H1 (cell line): ENCODE results near the gene NGEF. TPM values are rescaled to one million over a fixed set of nuclear protein-coding genes. Genes with fewer than 3 reads are reported as not detected.

ENCODE experiments used
- CTCF ChIA-PET: fragments of 300-600 bp; sonication (Branson Sonifier 250); formaldehyde crosslinking; loops from one replicate; lab custom pipeline; 2021; ENCODE audit not compliant: partially characterized antibody; lab: Charles Lee
- POLR2A ChIA-PET: fragments of 300-600 bp; sonication (Branson Sonifier 250); formaldehyde crosslinking; loops from one replicate; lab custom pipeline; 2021; ENCODE audit warnings: inconsistent platforms; ENCODE audit not compliant: partially characterized antibody; lab: Charles Lee
- DNase-seq, 2 experiments: peaks; one replicate each; pipeline versions ENCODE4 v3.0.0 to v3.0.0-alpha.2; 2010 to 2022; ENCODE audit warnings: low spot score in 2 of 2, low read depth in 1 of 2, mixed read lengths in 1 of 2
- FAIRE-seq: peaks from 2 replicates; lab custom pipeline; 2011; peaks lifted over from hg19 to GRCh38; lab: Jason Lieb, UNC
- H2AFZ ChIP-seq: 2 replicates; pipeline ENCODE4 v1.8.1; 2012; ENCODE audit warnings: low read length, inconsistent platforms
- H2AK5ac ChIP-seq: 2 replicates; pipeline ENCODE4 v1.6.1; 2013; ENCODE audit warnings: low read depth, low read length
- H2BK120ac ChIP-seq: replicated peaks from 2 replicates; pipeline ENCODE3; 2013; ENCODE audit warnings: low read depth, low read length, inconsistent platforms
- H2BK12ac ChIP-seq: 2 replicates; pipeline ENCODE4 v1.6.1; 2013; ENCODE audit warnings: low read depth, low read length
- H2BK15ac ChIP-seq: 2 replicates; pipeline ENCODE4 v1.6.1; 2013; ENCODE audit warnings: low read length
- H2BK20ac ChIP-seq: 2 replicates; pipeline ENCODE4 v1.6.1; 2013; ENCODE audit warnings: low read length
- H2BK5ac ChIP-seq: 2 replicates; pipeline ENCODE4 v1.6.1; 2013; ENCODE audit warnings: low read depth, low read length
- H3K14ac ChIP-seq: 2 replicates; pipeline ENCODE4 v1.6.1; 2013; ENCODE audit warnings: inconsistent platforms; ENCODE audit not compliant: insufficient read length
- H3K18ac ChIP-seq: 2 replicates; pipeline ENCODE4 v1.6.1; 2013; ENCODE audit warnings: low read length; ENCODE audit errors: extremely low read depth
- H3K23ac ChIP-seq: 2 replicates; pipeline ENCODE4 v1.6.1; 2013; ENCODE audit warnings: inconsistent platforms; ENCODE audit not compliant: insufficient read length
- H3K23me2 ChIP-seq: 2 replicates; pipeline ENCODE4 v1.6.1; 2013; ENCODE audit warnings: low read depth, low read length
- H3K27ac ChIP-seq: 2 replicates; pipeline ENCODE4 v1.6.1; 2011; ENCODE audit warnings: low read depth, low read length, inconsistent platforms
- H3K27me3 ChIP-seq, 4 experiments: replicated peaks in 1 of 4; 1 replicate in 1 of 4; 2 replicates in 3 of 4; pipeline versions ENCODE4 v1.6.1 to v1.8.1; 2011 to 2013; ENCODE audit warnings: low read length in 3 of 4, mild to moderate bottlenecking in 3 of 4, inconsistent platforms in 2 of 4, mixed read lengths in 2 of 4, moderate library complexity in 1 of 4; ENCODE audit not compliant: control insufficient read depth in 3 of 4, insufficient read depth in 3 of 4; ENCODE audit errors: extremely low read depth in 1 of 4
- H3K36me3 ChIP-seq, 4 experiments: 2 replicates each; pipeline versions ENCODE4 v1.6.1 to v1.8.1; 2011 to 2013; ENCODE audit warnings: mild to moderate bottlenecking in 4 of 4, low read length in 3 of 4, moderate library complexity in 2 of 4, control low read depth in 1 of 4, inconsistent platforms in 1 of 4; ENCODE audit not compliant: insufficient read depth in 4 of 4, control insufficient read depth in 2 of 4
- H3K4ac ChIP-seq: replicated peaks from 2 replicates; pipeline ENCODE3; 2013; ENCODE audit warnings: low read length, low read depth, mixed read lengths, inconsistent platforms; ENCODE audit not compliant: insufficient read length
- H3K4me1 ChIP-seq, 4 experiments: replicated peaks in 1 of 4; 1 replicate in 1 of 4; 2 replicates in 3 of 4; pipeline versions ENCODE4 v1.6.1 to v1.8.1; 2011 to 2013; ENCODE audit warnings: low read length in 3 of 4, inconsistent platforms in 2 of 4, mixed read lengths in 1 of 4; ENCODE audit not compliant: insufficient read depth in 4 of 4, control insufficient read depth in 3 of 4
- H3K4me2 ChIP-seq, 2 experiments: 2 replicates each; pipeline versions ENCODE4 v1.6.1 to v1.8.1; 2011 to 2013; ENCODE audit warnings: low read depth in 2 of 2, low read length in 2 of 2, control low read depth in 1 of 2, inconsistent platforms in 1 of 2, mild to moderate bottlenecking in 1 of 2; ENCODE audit not compliant: insufficient read depth in 1 of 2
- H3K4me3 ChIP-seq, 4 experiments: fragments of 200-600, 300-600 bp in 1 of 4; sonication (generic), shearing (Covaris generic), sonication (Bioruptor Twin) in 1 of 4; 2 replicates each; pipeline versions ENCODE4 v1.5.1 to v1.8.1; 2011 to 2016; ENCODE audit warnings: low read length in 4 of 4, low read depth in 3 of 4, control low read depth in 2 of 4, inconsistent platforms in 2 of 4, mild to moderate bottlenecking in 2 of 4, mixed read lengths in 1 of 4, moderate library complexity in 1 of 4; ENCODE audit not compliant: insufficient read depth in 2 of 4; ENCODE audit errors: extremely low read depth in 1 of 4
- H3K56ac ChIP-seq: replicated peaks from 2 replicates; pipeline ENCODE3; 2013; ENCODE audit warnings: low read depth, mild to moderate bottlenecking, mixed read lengths, low read length, inconsistent platforms; ENCODE audit not compliant: insufficient read length
- H3K79me1 ChIP-seq: 2 replicates; pipeline ENCODE4 v1.6.1; 2013; ENCODE audit warnings: low read depth, low read length, control low read depth
- H3K79me2 ChIP-seq, 2 experiments: 2 replicates each; pipeline versions ENCODE4 v1.6.1 to v1.8.1; 2012 to 2013; ENCODE audit warnings: low read length in 2 of 2, mild to moderate bottlenecking in 2 of 2, inconsistent platforms in 1 of 2; ENCODE audit not compliant: insufficient read depth in 2 of 2, control insufficient read depth in 1 of 2
- H3K9ac ChIP-seq, 4 experiments: replicated peaks in 1 of 4; 1 replicate in 1 of 4; 2 replicates in 3 of 4; pipeline versions ENCODE4 v1.6.1 to v1.8.1; 2011 to 2013; ENCODE audit warnings: low read depth in 3 of 4, low read length in 3 of 4, control low read depth in 2 of 4, mild to moderate bottlenecking in 2 of 4, moderate library complexity in 2 of 4, inconsistent platforms in 1 of 4; ENCODE audit errors: extremely low read depth in 1 of 4
- H3K9me3 ChIP-seq, 2 experiments: 2 replicates each; pipeline versions ENCODE4 v1.6.1 to v1.8.1; 2012 to 2013; ENCODE audit warnings: mild to moderate bottlenecking in 2 of 2, moderate library complexity in 2 of 2, control low read depth in 1 of 2, inconsistent platforms in 1 of 2, low read depth in 1 of 2, low read length in 1 of 2, mixed read lengths in 1 of 2; ENCODE audit not compliant: insufficient read depth in 2 of 2
- H4K20me1 ChIP-seq, 2 experiments: replicated peaks in 1 of 2; 2 replicates each; pipeline versions ENCODE3 to v1.8.1; 2011 to 2013; ENCODE audit warnings: inconsistent platforms in 2 of 2, low read length in 2 of 2, mild to moderate bottlenecking in 1 of 2; ENCODE audit not compliant: insufficient read depth in 2 of 2, control insufficient read depth in 1 of 2
- H4K5ac ChIP-seq: 2 replicates; pipeline ENCODE4 v1.6.1; 2013; ENCODE audit warnings: low read length, low read depth, mixed read lengths, inconsistent platforms; ENCODE audit not compliant: insufficient read length
- H4K8ac ChIP-seq: 2 replicates; pipeline ENCODE4 v1.8.0; 2013; ENCODE audit warnings: mild to moderate bottlenecking, moderate library complexity, low read length, inconsistent platforms; ENCODE audit not compliant: insufficient read depth; ENCODE audit errors: extremely low read depth
- H4K91ac ChIP-seq: replicated peaks from 2 replicates; pipeline ENCODE3; 2013; ENCODE audit warnings: low read length, mixed read lengths, inconsistent platforms; ENCODE audit not compliant: insufficient read length
- BACH1 ChIP-seq: IDR thresholded peaks from 2 replicates; pipeline ENCODE4 v1.6.1; 2012; ENCODE audit warnings: low read length, improper control_type of control experiment
- CTBP2 ChIP-seq: IDR thresholded peaks from 2 replicates; pipeline ENCODE4 v1.7.0; 2011; ENCODE audit warnings: borderline replicate concordance, mild to moderate bottlenecking, moderate library complexity, mixed read lengths, low read length; ENCODE audit not compliant: insufficient read depth, insufficient read length
- EP300 ChIP-seq, 2 experiments: IDR thresholded peaks; 1 replicate in 1 of 2; 2 replicates in 1 of 2; pipeline ENCODE4 v1.6.1; 2011 to 2012; ENCODE audit warnings: low read depth in 2 of 2, low read length in 2 of 2, mild to moderate bottlenecking in 2 of 2, borderline replicate concordance in 1 of 2, inconsistent platforms in 1 of 2, moderate library complexity in 1 of 2
- EZH2 ChIP-seq: fragments of 200-600 bp; sonication (generic); IDR thresholded peaks from 2 replicates; pipeline ENCODE4 v1.7.1; 2012; ENCODE audit warnings: low read depth, mild to moderate bottlenecking, moderate library complexity, low read length, inconsistent platforms; ENCODE audit not compliant: severe bottlenecking
- RBBP5 ChIP-seq: IDR thresholded peaks from 2 replicates; pipeline ENCODE4 v1.7.1; 2012; ENCODE audit warnings: low read depth, mild to moderate bottlenecking, inconsistent platforms, low read length, moderate library complexity, borderline replicate concordance
- SIN3A ChIP-seq, 2 experiments: IDR thresholded peaks in 1 of 2; conservative IDR thresholded peaks in 1 of 2; 2 replicates each; pipeline ENCODE4 v1.6.1; 2011 to 2012; ENCODE audit warnings: low read length in 2 of 2, improper control_type of control experiment in 1 of 2, low read depth in 1 of 2, mild to moderate bottlenecking in 1 of 2
- TAF1 ChIP-seq: IDR thresholded peaks from 2 replicates; pipeline ENCODE4 v1.6.1; 2011; ENCODE audit warnings: mild to moderate bottlenecking, low read depth, low read length
- WGBS, 2 experiments: shearing (Covaris generic) in 1 of 2; methylation state at CpG; one replicate each; pipeline versions ENCODE4 v1.1.6 to v1.1.7; 2013 to 2015; ENCODE audit warnings: low lambda C conversion rate in 2 of 2, mixed read lengths in 2 of 2, inconsistent platforms in 1 of 2, low coverage in 1 of 2, missing lambda C conversion rate in 1 of 2; ENCODE audit not compliant: insufficient replicate concordance in 2 of 2, insufficient coverage in 1 of 2, insufficient read length in 1 of 2; ENCODE audit errors: extremely low coverage in 1 of 2, missing lambda C conversion rate in 1 of 2; 5-methylcytosine and 5-hydroxymethylcytosine counted together
- polyA plus RNA-seq, 7 experiments: library from polyadenylated mRNA; depleted of rRNA in 3 of 7; stranded (reverse) in 5 of 7; unstranded in 2 of 7; fragments of >200 nt in 5 of 7; fragments of 200-250 nt in 2 of 7; gene quantifications; 1 replicate in 5 of 7; 2 replicates in 1 of 7; 4 replicates in 1 of 7; pipeline versions ENCODE4 v1.2.1 to v1.2.3, GENCODE V29; 2011 to 2013; ENCODE audit warnings: missing spikeins in 2 of 7, mixed read lengths in 2 of 7
- total RNA-seq: library from RNA; stranded (reverse); fragmentation: NEBNext Ultra II Directional; extraction: Animal tissue kit (Norgen Biotek cat#: 25700); gene quantifications from 2 replicates; pipeline ENCODE4 v1.2.1, GENCODE V29; 2021
- TF ChIP-seq, protein P1 (sequence below): IDR thresholded peaks from 2 replicates; pipeline ENCODE4 v1.6.1; 2012; ENCODE audit warnings: inconsistent platforms

Gene NGEF
- total and polyA plus RNA-seq, 2 of the 8 experiments (the other 6 are each of a cell fraction or from before 2014, with no cell fraction given): 2.7 to 3.2 TPM

DNA sequence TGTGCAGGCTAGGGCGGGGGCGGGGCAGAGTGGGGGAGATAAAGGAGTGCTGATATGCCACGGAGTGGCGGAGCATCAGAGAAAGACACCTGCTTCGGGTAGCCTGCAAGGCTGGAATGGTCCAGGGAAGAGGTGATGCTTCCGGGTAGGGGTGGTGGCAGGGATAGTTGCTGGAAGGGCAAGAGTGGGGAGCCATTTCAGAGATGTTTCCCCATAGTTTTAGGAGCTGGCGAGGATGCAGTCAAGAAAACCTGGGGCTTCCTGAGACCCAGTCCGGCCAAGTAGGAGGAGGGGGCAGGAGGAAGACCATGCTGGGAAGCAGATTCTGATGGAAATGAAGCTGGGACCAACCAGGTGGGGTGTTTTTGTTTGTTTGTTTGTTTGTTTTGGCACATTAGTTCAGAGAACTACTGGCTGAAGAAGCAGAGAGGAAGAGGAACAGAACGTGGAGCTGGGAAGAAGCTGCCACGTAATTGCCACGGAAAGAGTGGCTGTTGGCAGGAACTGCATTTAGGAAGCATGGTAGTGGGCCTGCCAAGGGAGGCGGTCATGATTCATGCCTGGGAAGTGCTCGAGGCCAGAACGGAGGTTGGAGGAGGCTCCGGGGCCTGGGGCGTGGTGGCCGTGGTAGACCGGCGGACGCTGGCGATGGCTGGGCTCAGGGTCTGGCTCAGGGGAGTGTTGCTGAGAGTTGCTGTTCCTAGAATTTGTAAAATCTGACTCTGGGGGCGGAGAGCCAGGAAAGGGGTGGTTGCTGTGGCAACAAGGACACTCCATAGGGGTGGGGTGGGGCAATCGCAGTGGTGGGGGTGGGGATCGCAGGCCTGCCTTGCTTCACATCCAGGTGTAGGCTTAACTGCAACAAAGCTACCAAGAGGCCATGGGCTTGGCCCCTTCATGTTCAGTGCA, 38.4 kb upstream of the NGEF start:
- peaks cover 11 to 18% (median 15%) of the 10 kb centered on the region in 4 experiments for H3K4me1 ChIP-seq
- no peaks in the 10 kb centered on the region for H3K79me2 ChIP-seq
- H3K23me2 ChIP-seq: peaks cover 10% of the 10 kb centered on the region; the same call in 1 of the 2 replicates
- H2BK5ac ChIP-seq: peak overlapping the region; percentile 98
- peak overlapping the region; percentile 40 to 62 (median 60) for H3K4me3 ChIP-seq
- FAIRE-seq (peak; percentile 91), DNase-seq (peak; percentile 34 to 83)
- peak overlapping the region; percentile 65; the same call in 1 of the 2 replicates for H2AK5ac ChIP-seq
- ChIA-PET POLR2A (interaction anchor here (0.7 to 1.7 kb wide), 9 partner anchors 9 to 200 kb away, joined by 3 to 10 read pairs (median 6); partner anchors contain the start of genes ATG16L1, INPP5D and NEU2), CTCF (interaction anchor here (0.7 to 5.1 kb wide), 16 partner anchors 9 to 198 kb away, joined by 3 to 47 read pairs (median 4); partner anchors contain the start of genes INPP5D and NEU2)
- H4K5ac ChIP-seq: peak overlapping the region; percentile 98
- peak overlapping the region in 3 of 4 experiments; percentile 67 to 89 (median 82); a peak in 6 of 7 replicates for H3K9ac ChIP-seq
- no peaks in the 10 kb centered on the region for H3K79me1 ChIP-seq
- no peaks in the 10 kb centered on the region for H3K9me3 ChIP-seq
- H3K4me2 ChIP-seq: peak overlapping the region; percentile 86 to 96
- H3K23ac ChIP-seq: no peak overlapping the region
- peak overlapping the region; percentile 96 for H3K27ac ChIP-seq
- H2BK20ac ChIP-seq: peak overlapping the region; percentile 61; the same call in 1 of the 2 replicates
- no peak overlapping the region for H2BK15ac ChIP-seq
- peak overlapping the region; percentile 96 for H3K18ac ChIP-seq
- 6% methylated on average over 23 of the region's 24 CpGs; no CpG with 5 or more reads in 1 of the 2 experiments for WGBS, 2 experiments
- H3K4ac ChIP-seq: peak overlapping the region; percentile 86
- H3K56ac ChIP-seq: peak overlapping the region; percentile 74
- H4K8ac ChIP-seq: peak overlapping the region; percentile 96; the same call in 1 of the 2 replicates
- peak overlapping the region; percentile 91; the same call in 1 of the 2 replicates for H2AFZ ChIP-seq
- no peaks in the 10 kb centered on the region for H4K20me1 ChIP-seq
- H3K36me3 ChIP-seq: no peaks in the 10 kb centered on the region
- peak overlapping the region; percentile 99 for H2BK12ac ChIP-seq
- H4K91ac ChIP-seq: peak overlapping the region; percentile 97
- peaks cover 0 to 2% (median 0%) of the 10 kb centered on the region in 4 experiments; a peak in 2 of 7 replicates for H3K27me3 ChIP-seq
- no peak overlapping the region for H3K14ac ChIP-seq
- H2BK120ac ChIP-seq: peak overlapping the region; percentile 85
- TF ChIP-seq RBBP5 (peak; percentile 97), EZH2 (no peak), EP300 (IDR thresholded peaks at IDR 0.05; ENCODE audit: borderline replicate concordance in 1 of 2, low read depth in 2 of 2, low read length in 2 of 2) (peak in 1 of 2 experiments; percentile 39; a peak in 1 of 3 replicates), SIN3A (conservative IDR thresholded peaks at IDR 0.05 in 1 of 2, IDR thresholded peaks at IDR 0.05 in 1 of 2; ENCODE audit: low read depth in 1 of 2, low read length in 2 of 2) (peak in 1 of 2 experiments; percentile 49; a peak in 1 of 4 replicates), CTBP2 (no peak), TAF1 (peak; percentile 72), BACH1 (0 out of 2 replicates have a peak, but pooled peaks have one; percentile 4)
- TF ChIP-seq, protein P1, sequence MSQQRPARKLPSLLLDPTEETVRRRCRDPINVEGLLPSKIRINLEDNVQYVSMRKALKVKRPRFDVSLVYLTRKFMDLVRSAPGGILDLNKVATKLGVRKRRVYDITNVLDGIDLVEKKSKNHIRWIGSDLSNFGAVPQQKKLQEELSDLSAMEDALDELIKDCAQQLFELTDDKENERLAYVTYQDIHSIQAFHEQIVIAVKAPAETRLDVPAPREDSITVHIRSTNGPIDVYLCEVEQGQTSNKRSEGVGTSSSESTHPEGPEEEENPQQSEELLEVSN: peak; percentile 45; the same call in 1 of the 2 replicates
